Astrocyte of the spinal cord (primary cell): Measurements from ENCODE around the gene LFNG.

Experiments used
- DNase-seq: peaks from one replicate; pipeline ENCODE4 v3.0.0; 2011; ENCODE audit warnings: low read depth, low spot score
- H3K4me3 ChIP-seq: 2 replicates; pipeline ENCODE4 v1.5.1; 2011; ENCODE audit warnings: low read depth, mild to moderate bottlenecking, low read length, moderate library complexity
- in situ Hi-C: cut with HindIII; loops from 2 replicates; pipeline ENCODE4 v1.10.0; 2017; ENCODE audit warnings: low sequenced_read_pairs
- TF ChIP-seq, protein P1 (sequence below): IDR thresholded peaks from 2 replicates; pipeline ENCODE4 v1.5.1; 2012; ENCODE audit warnings: low read depth, mild to moderate bottlenecking, low read length, inconsistent platforms

LFNG gene

GRCh38 chr7:2515424-2516193 lies 4.0 kb upstream of the LFNG start:
- no peak overlapping the region for H3K4me3 ChIP-seq
- DNase-seq, result no peak
- TF ChIP-seq, protein P1, sequence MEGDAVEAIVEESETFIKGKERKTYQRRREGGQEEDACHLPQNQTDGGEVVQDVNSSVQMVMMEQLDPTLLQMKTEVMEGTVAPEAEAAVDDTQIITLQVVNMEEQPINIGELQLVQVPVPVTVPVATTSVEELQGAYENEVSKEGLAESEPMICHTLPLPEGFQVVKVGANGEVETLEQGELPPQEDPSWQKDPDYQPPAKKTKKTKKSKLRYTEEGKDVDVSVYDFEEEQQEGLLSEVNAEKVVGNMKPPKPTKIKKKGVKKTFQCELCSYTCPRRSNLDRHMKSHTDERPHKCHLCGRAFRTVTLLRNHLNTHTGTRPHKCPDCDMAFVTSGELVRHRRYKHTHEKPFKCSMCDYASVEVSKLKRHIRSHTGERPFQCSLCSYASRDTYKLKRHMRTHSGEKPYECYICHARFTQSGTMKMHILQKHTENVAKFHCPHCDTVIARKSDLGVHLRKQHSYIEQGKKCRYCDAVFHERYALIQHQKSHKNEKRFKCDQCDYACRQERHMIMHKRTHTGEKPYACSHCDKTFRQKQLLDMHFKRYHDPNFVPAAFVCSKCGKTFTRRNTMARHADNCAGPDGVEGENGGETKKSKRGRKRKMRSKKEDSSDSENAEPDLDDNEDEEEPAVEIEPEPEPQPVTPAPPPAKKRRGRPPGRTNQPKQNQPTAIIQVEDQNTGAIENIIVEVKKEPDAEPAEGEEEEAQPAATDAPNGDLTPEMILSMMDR, result no peak
- in situ Hi-C loops, result no loop called here

- in situ Hi-C loops, result no loop called here
- DNase-seq, result peak; percentile 24
- TF ChIP-seq, protein P1, result no peak
- no peak overlapping the region for H3K4me3 ChIP-seq
These were observed 3.4 kb upstream of the LFNG start for GRCh38 chr7:2516194-2516555.

DNA sequence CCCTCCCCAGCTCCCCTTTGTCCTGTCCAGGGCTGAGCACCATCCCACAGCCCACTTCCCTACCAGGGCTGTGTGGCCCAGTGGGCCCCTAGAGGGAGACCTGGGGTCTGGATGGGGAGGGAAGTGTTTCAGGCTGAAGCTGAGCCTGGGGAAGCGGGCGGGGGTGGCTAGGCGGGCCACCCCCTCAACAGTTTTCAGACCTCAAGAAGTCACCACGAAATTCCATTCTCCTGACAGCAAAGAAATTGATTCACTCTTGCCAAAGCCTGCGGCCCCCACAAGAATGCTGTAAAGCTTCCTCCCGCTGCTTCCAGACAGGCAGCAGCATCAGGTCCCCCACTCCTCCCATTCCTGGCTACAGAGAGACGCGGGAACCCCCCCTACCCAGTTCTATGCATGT lies 2.5 kb upstream of the LFNG start:
- TF ChIP-seq, protein P1, result peak; percentile 19
- in situ Hi-C loops, result no loop called here
- DNase-seq, result peak; percentile 95
- no peak overlapping the region for H3K4me3 ChIP-seq

- TF ChIP-seq, protein P1, result no peak
- H3K4me3 ChIP-seq, result no peak overlapping the region
- peak; percentile 36 for DNase-seq
- in situ Hi-C loops, result no loop called here
These were observed 1.7 kb upstream of the LFNG start for GRCh38 chr7:2517678-2518507.

DNA sequence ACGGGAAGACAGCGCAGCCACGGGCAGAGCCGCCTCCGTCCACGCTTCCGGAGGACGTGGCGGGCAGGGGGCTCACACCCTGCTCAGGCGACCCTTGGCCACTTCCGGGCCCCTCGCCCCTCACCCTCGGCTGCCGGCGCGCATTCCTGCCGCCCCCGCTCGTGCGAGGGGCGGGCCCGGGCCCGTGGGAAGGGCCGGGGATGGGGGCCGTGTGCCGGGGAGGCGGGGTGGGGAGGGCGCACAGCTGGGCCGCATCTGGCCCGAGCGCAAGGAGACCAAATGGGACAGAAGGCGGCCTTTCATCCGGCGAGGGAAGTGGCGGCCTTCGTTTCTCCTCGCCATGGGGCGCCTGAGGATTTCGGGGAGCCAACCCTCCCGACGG lies 846 bp upstream of the LFNG start:
- in situ Hi-C loops, result no loop called here
- peak overlapping the region; percentile 13 for H3K4me3 ChIP-seq
- no peak for DNase-seq
- TF ChIP-seq, protein P1, result no peak

GRCh38 chr7:2520131-2520760 lies 672 bp downstream of the LFNG start:
- in situ Hi-C loops, result no loop called here
- no peak for DNase-seq
- TF ChIP-seq, protein P1, result peak; percentile 3
- peak overlapping the region; percentile 52 for H3K4me3 ChIP-seq
